22Rv1 (cell line): ENCODE data around the gene C16orf89.

Experiments used
- ZFX ChIP-seq: fragments of 450-650 bp; IDR thresholded peaks from 2 replicates; pipeline ENCODE4 v1.6.1; 2017; ENCODE audit warnings: antibody characterized with exemption, borderline replicate concordance
- TF ChIP-seq, protein P1 (sequence below): fragments of 450-650 bp; IDR thresholded peaks from 2 replicates; pipeline ENCODE4 v1.5.1; 2017; ENCODE audit warnings: mild to moderate bottlenecking

DNA sequence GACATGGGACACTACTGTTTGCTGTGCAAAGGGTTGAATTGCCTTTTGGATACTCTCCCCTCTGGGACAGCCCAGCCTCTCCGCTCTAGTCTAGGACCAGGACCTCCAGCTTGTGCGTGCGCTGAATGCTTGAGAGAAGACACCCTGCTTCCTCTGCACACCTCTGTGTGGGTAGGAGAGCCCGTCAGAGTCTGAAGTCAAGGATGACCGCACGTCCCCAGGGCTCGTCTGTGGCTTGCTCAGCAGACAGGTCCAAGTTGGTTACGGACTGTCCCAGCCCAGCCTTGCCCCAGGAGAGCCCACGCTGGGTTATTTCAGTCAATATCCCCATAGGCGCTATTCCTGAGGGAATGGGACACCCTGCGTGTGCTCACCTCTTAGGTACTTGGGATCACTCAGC lies 3.7 kb downstream of the C16orf89 start:
- TF ChIP-seq, protein P1, sequence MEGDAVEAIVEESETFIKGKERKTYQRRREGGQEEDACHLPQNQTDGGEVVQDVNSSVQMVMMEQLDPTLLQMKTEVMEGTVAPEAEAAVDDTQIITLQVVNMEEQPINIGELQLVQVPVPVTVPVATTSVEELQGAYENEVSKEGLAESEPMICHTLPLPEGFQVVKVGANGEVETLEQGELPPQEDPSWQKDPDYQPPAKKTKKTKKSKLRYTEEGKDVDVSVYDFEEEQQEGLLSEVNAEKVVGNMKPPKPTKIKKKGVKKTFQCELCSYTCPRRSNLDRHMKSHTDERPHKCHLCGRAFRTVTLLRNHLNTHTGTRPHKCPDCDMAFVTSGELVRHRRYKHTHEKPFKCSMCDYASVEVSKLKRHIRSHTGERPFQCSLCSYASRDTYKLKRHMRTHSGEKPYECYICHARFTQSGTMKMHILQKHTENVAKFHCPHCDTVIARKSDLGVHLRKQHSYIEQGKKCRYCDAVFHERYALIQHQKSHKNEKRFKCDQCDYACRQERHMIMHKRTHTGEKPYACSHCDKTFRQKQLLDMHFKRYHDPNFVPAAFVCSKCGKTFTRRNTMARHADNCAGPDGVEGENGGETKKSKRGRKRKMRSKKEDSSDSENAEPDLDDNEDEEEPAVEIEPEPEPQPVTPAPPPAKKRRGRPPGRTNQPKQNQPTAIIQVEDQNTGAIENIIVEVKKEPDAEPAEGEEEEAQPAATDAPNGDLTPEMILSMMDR, result no peak
- no peak for TF ChIP-seq ZFX
